ENCODE measurements around the gene TRIM9.

TRIM9 gene

GRCh38 chr14:50935126-50936015, 159.5 kb downstream of the TRIM9 start:
- DNase-seq (ENCODE audit: low read depth): no peak

GRCh38 chr14:50932592-50933495, 162.1 kb downstream of the TRIM9 start:
- no peak for DNase-seq (ENCODE audit: low read depth)

DNA sequence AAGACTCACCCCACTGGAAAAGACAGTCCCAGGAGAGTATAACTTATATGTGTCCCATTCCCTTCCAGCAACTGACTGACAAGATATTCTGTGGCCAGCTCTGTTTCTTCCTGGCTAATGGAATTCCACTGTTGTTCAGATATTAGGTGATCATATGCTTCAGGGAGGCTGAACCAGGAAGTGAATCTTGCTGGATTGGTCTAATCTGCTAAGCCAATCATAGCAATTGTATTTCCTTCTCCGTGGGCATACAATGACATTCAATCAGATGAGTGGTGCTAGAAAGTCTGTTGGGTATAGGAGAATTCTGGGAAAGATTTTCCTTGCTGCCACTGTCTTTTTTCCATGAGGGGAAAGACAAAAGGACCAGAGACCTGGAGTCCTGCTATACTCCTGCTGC, 162.7 kb downstream of the TRIM9 start:
- DNase-seq (ENCODE audit: low read depth): no peak

GRCh38 chr14:50931559-50931958, 163.3 kb downstream of the TRIM9 start:
- DNase-seq (ENCODE audit: low read depth): no peak

DNA sequence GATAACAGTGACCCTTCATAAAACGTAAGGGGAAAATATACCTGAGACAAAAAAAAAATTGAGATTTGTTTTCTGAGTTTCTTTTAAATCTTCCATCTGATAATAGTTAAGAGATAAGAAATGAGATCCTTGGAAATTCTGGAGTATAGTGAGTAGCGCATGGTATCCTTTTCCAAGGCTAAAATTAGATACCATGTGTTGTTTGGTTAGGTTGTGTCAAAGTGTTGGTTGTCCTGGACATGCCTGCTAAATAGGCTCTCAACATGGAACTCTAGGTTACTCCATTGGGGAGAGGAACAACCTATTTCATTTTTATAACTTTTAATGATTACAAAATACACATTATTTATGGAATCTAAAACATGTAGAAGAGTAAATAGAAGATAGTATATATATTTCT, 165.4 kb downstream of the TRIM9 start:
- DNase-seq (ENCODE audit: low read depth): no peak

- no peak for DNase-seq (ENCODE audit: low read depth)
Measured at GRCh38 chr14:50928002-50928635, 166.8 kb downstream of the TRIM9 start.

DNA sequence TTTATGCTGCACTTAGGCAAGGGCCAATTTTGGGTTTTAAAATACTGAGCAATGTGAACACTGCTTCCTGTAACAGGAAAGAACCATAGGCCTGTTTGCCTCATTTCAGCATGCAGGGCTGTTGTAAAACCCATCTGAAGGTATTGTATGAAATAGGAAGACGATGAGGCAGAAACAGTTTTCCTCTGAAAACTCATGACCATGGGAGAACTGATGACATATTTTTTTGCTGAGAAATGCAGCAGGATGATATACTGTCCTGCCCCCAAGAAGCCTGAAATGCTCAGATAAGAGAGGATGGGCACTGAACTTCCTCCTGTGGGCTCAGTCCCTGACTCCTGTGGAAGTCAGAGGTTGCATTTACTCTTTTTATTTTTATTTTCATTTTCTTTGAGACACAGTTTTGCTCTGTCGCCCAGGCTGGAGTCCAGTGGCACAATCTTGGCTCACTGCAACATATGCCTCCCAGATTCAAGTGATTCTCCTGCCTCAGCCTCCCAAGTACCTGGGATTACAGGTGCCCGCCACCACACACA, 168.0 kb downstream of the TRIM9 start:
- no peak for DNase-seq (ENCODE audit: low read depth)
